ENCODE results near the gene TMEM132D. TPM values are rescaled to one million over a fixed set of nuclear protein-coding genes. Genes with fewer than 3 reads are reported as not detected.

The TMEM132D gene
- total and polyA plus RNA-seq, 2 of the 4 experiments (the other 2 are of a cell fraction), result not detected

DNA sequence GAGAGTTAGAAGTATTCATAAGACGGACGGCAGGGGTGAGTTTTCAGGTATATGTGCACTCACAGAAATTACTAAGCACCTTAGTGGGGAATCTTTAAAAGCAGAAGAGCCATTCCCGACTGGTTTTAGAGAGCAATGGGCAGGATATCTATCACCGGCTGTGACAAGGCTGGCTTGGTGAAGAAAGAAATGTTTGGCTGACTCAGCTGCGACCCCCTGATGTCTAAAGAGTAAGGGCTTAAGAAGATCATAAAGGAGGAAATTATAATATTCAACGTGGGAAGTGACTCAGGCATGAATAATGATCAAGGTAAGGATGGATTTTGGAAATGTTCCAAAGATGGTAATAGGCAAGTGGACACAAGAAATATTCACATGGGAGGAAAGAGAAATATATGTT, 407.6 kb downstream of the TMEM132D start:
- H3K9ac ChIP-seq (ENCODE audit: low read depth, low read length), result no peak overlapping the region
- in situ Hi-C loops (cut with MboI; ENCODE audit: low sequenced_read_pairs) (no loop called here), dilution Hi-C loops (cut with HindIII; ENCODE audit: low sequenced_read_pairs, unreplicated experiment) (no loop called here), intact Hi-C loops (cut with micrococcal nuclease) (no loop called here)
- H3K14ac ChIP-seq (replicated peaks; ENCODE audit: low read depth, low read length), result no peak overlapping the region
- H2AFZ ChIP-seq (replicated peaks; ENCODE audit: low read length, poor library complexity), result no peak overlapping the region
- H2BK15ac ChIP-seq (ENCODE audit: low read depth, low read length), result no peak overlapping the region
- H3K4me3 ChIP-seq (ENCODE audit: insufficient read depth, low read depth, low read length), result no peak overlapping the region
- no peak for DNase-seq
- H3K4me1 ChIP-seq (ENCODE audit: control insufficient read depth, insufficient read depth, low read length), result no peaks in the 10 kb centered on the region
- no peak overlapping the region for H4K91ac ChIP-seq (ENCODE audit: insufficient read depth, low read depth, low read length)
- H4K5ac ChIP-seq (ENCODE audit: low read depth, low read length), result no peak overlapping the region
- no peak overlapping the region for H3K27ac ChIP-seq (ENCODE audit: insufficient read depth, low read length)
- ChIA-PET CTCF (no interaction called here), POLR2A (ENCODE audit: unreplicated experiment) (no interaction called here)
- H3K9me1 ChIP-seq (ENCODE audit: insufficient read depth, low read length), result no peaks in the 10 kb centered on the region
- 29% methylated on average over 2 of the region's 6 CpGs; no CpG with 5 or more reads in 1 of the 2 experiments for WGBS, 2 experiments (ENCODE audit: extremely low coverage in 2 of 2, insufficient read length in 1 of 2)
- H3K18ac ChIP-seq (ENCODE audit: low read depth, low read length), result no peak overlapping the region
- H3K23ac ChIP-seq (ENCODE audit: low read depth, low read length), result no peak overlapping the region
- no peaks in the 10 kb centered on the region for H4K20me1 ChIP-seq (ENCODE audit: insufficient read depth, low read length)
- no peaks in the 10 kb centered on the region for H3K27me3 ChIP-seq (ENCODE audit: control insufficient read depth, insufficient read depth, low read length)
- no peak for TF ChIP-seq MAZ (IDR thresholded peaks at IDR 0.05; ENCODE audit: borderline replicate concordance, low read depth, low read length)
- no peak for TF ChIP-seq CHD1 (IDR thresholded peaks at IDR 0.05; ENCODE audit: low read depth, low read length)
- TF ChIP-seq RCOR1 (IDR thresholded peaks at IDR 0.05; ENCODE audit: insufficient replicate concordance, low read length), result no peak
- TF ChIP-seq, protein P1, sequence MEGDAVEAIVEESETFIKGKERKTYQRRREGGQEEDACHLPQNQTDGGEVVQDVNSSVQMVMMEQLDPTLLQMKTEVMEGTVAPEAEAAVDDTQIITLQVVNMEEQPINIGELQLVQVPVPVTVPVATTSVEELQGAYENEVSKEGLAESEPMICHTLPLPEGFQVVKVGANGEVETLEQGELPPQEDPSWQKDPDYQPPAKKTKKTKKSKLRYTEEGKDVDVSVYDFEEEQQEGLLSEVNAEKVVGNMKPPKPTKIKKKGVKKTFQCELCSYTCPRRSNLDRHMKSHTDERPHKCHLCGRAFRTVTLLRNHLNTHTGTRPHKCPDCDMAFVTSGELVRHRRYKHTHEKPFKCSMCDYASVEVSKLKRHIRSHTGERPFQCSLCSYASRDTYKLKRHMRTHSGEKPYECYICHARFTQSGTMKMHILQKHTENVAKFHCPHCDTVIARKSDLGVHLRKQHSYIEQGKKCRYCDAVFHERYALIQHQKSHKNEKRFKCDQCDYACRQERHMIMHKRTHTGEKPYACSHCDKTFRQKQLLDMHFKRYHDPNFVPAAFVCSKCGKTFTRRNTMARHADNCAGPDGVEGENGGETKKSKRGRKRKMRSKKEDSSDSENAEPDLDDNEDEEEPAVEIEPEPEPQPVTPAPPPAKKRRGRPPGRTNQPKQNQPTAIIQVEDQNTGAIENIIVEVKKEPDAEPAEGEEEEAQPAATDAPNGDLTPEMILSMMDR (conservative IDR thresholded peaks at IDR 0.05; ENCODE audit: low read depth, low read length), result no peak
- no peak for TF ChIP-seq POLR2A (IDR thresholded peaks at IDR 0.05; ENCODE audit: low read depth, low read length)
- no peak for TF ChIP-seq MXI1 (IDR thresholded peaks at IDR 0.05; ENCODE audit: borderline replicate concordance, low read depth, low read length)
- TF ChIP-seq BHLHE40 (IDR thresholded peaks at IDR 0.05; ENCODE audit: low read depth, low read length), result no peak
- no peak for TF ChIP-seq MAFK (IDR thresholded peaks at IDR 0.05; ENCODE audit: low read depth, low read length)
- TF ChIP-seq, protein P2, sequence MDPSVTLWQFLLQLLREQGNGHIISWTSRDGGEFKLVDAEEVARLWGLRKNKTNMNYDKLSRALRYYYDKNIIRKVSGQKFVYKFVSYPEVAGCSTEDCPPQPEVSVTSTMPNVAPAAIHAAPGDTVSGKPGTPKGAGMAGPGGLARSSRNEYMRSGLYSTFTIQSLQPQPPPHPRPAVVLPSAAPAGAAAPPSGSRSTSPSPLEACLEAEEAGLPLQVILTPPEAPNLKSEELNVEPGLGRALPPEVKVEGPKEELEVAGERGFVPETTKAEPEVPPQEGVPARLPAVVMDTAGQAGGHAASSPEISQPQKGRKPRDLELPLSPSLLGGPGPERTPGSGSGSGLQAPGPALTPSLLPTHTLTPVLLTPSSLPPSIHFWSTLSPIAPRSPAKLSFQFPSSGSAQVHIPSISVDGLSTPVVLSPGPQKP (IDR thresholded peaks at IDR 0.05; ENCODE audit: borderline replicate concordance, low read depth, low read length), result no peak
- no TSS peak for BruUV-seq (replicated peaks)
- no peak overlapping the region for H2BK5ac ChIP-seq (ENCODE audit: low read depth, low read length, poor library complexity, severe bottlenecking)
- no peak overlapping the region for H4K8ac ChIP-seq (ENCODE audit: low read depth in 2 of 2, low read length in 2 of 2)
- H2BK120ac ChIP-seq (ENCODE audit: low read depth, low read length), result no peak overlapping the region
- H3K56ac ChIP-seq (ENCODE audit: extremely low read depth, insufficient read depth, low read length), result no peak overlapping the region
- no peak for ATAC-seq (ENCODE audit: low read depth)
- H3K4ac ChIP-seq (ENCODE audit: low read depth, low read length), result no peak overlapping the region
- peaks cover 31% of the 10 kb centered on the region for H3K9me3 ChIP-seq (ENCODE audit: control insufficient read depth, insufficient read depth, low read length)
- no peak overlapping the region for H2BK20ac ChIP-seq (ENCODE audit: low read depth, low read length)
- no peaks in the 10 kb centered on the region for H3K79me1 ChIP-seq (ENCODE audit: low read depth in 1 of 2, low read length in 2 of 2)
- H3K36me3 ChIP-seq (ENCODE audit: control insufficient read depth, insufficient read depth, low read length), result no peaks in the 10 kb centered on the region
- no peak overlapping the region for H2AK9ac ChIP-seq (replicated peaks; ENCODE audit: low read depth, low read length, poor library complexity)
- no peak overlapping the region for H3K4me2 ChIP-seq (ENCODE audit: low read depth, low read length)
- no peak overlapping the region for H2AK5ac ChIP-seq (ENCODE audit: low read depth, low read length)
